Endodermal cell (in vitro differentiated cells): ENCODE measurements around the gene DGKZ. TPM values are rescaled to one million over a fixed set of nuclear protein-coding genes. Genes with fewer than 3 reads are reported as not detected.

ENCODE experiments used
- DNase-seq: peaks from one replicate; pipeline ENCODE4 v3.0.0-alpha.2; 2017
- H3K27ac ChIP-seq: 2 replicates; pipeline ENCODE4 v1.5.1; 2013; ENCODE audit warnings: mild to moderate bottlenecking, low read depth, low read length, moderate library complexity
- H3K27me3 ChIP-seq: 2 replicates; pipeline ENCODE4 v1.6.1; 2013; ENCODE audit warnings: mild to moderate bottlenecking, low read length, moderate library complexity; ENCODE audit not compliant: insufficient read depth, control insufficient read depth, poor library complexity, severe bottlenecking
- H3K36me3 ChIP-seq: 2 replicates; pipeline ENCODE4 v1.7.0; 2013; ENCODE audit warnings: mild to moderate bottlenecking, low read length, moderate library complexity; ENCODE audit not compliant: control insufficient read depth, insufficient read depth
- H3K4me1 ChIP-seq: one replicate; pipeline ENCODE4 v1.7.0; 2013; ENCODE audit warnings: low read length; ENCODE audit not compliant: control insufficient read depth, insufficient read depth
- H3K4me3 ChIP-seq: 2 replicates; pipeline ENCODE4 v1.5.1; 2013; ENCODE audit warnings: mild to moderate bottlenecking, low read length, moderate library complexity
- H3K9ac ChIP-seq: 2 replicates; pipeline ENCODE4 v1.6.1; 2013; ENCODE audit warnings: mild to moderate bottlenecking, low read length, moderate library complexity; ENCODE audit not compliant: poor library complexity, severe bottlenecking; ENCODE audit errors: extremely low read depth
- H3K9me3 ChIP-seq: 2 replicates; pipeline ENCODE4 v1.6.1; 2013; ENCODE audit warnings: mild to moderate bottlenecking, low read length, moderate library complexity; ENCODE audit not compliant: control insufficient read depth
- H3K27ac Mint-ChIP-seq: 2 replicates; pipeline ENCODE4 v1.8.0; 2020; ENCODE audit warnings: mixed read lengths
- H3K27me3 Mint-ChIP-seq: 2 replicates; pipeline ENCODE4 v1.8.0; 2021; ENCODE audit warnings: mild to moderate bottlenecking, mixed read lengths; ENCODE audit not compliant: insufficient read depth
- H3K36me3 Mint-ChIP-seq: 2 replicates; pipeline ENCODE4 v1.8.0; 2020; ENCODE audit warnings: low read depth, mixed read lengths
- H3K4me1 Mint-ChIP-seq: 2 replicates; pipeline ENCODE4 v1.8.0; 2020; ENCODE audit warnings: mixed read lengths
- H3K4me3 Mint-ChIP-seq: 2 replicates; pipeline ENCODE4 v1.8.0; 2020; ENCODE audit warnings: mild to moderate bottlenecking, moderate library complexity, mixed read lengths
- H3K9me3 Mint-ChIP-seq: 2 replicates; pipeline ENCODE4 v1.8.0; 2020; ENCODE audit warnings: mild to moderate bottlenecking, mixed read lengths
- WGBS, 2 experiments: methylation state at CpG; one replicate each; pipeline versions ENCODE4 v1.1.5 to v1.1.7; 2013; ENCODE audit warnings: missing lambda C conversion rate in 2 of 2, mixed read lengths in 1 of 2; ENCODE audit not compliant: insufficient coverage in 1 of 2, insufficient read length in 1 of 2; 5-methylcytosine and 5-hydroxymethylcytosine counted together
- long read RNA-seq, 4 experiments: library from polyadenylated mRNA in 2 of 4; library from RNA in 1 of 4; library from capped mRNA in 1 of 4; stranded (forward) in 3 of 4; unstranded in 1 of 4; transcript quantifications; one replicate each; pipeline ENCODE4 v2.0.0, GENCODE V29; 2020 to 2021; ENCODE audit warnings: inconsistent platforms in 1 of 4
- polyA plus RNA-seq, 2 experiments: library from polyadenylated mRNA; stranded (reverse); fragments of 50-300 nt; gene quantifications; one replicate each; pipeline ENCODE4 v1.2.3, GENCODE V29; 2013
- total RNA-seq, 2 donors: library from RNA; stranded (reverse); fragmentation: NEBNext Ultra II Directional in 1 of 2; extraction: Animal tissue kit (Norgen Biotek cat#: 25700) in 1 of 2; gene quantifications; 2 replicates in 1 of 2; 3 replicates in 1 of 2; pipeline ENCODE4 v1.2.1, GENCODE V29; 2021
- TF ChIP-seq, protein P1 (sequence below): fragments of 200-600 bp; sonication (generic); conservative IDR thresholded peaks from 2 replicates; pipeline ENCODE4 v1.5.0; 2021; ENCODE audit warnings: antibody characterized with exemption, mild to moderate bottlenecking

Gene DGKZ
- total RNA-seq: 10 to 100 TPM; 49.6 to 57.3 TPM
- 40.7 TPM for polyA plus RNA-seq (2013, experiment 1 of 2)
- polyA plus RNA-seq (2013, experiment 2 of 2): 38.7 TPM
- long read RNA-seq, experiment 1, partial matches to known transcripts: 6 of 20 reads
- long read RNA-seq, experiment 1, other reads (novel, unspliced or antisense): 11 of 20 reads
- long read RNA-seq, experiment 2, transcript DGKZ-203 (31 exons, 2,862 nt): major isoform, 41 of 118 reads
- long read RNA-seq, experiment 2, transcript DGKZ-205 (31 exons, 3,482 nt): minor isoform, 21 of 118 reads
- long read RNA-seq, experiment 2, partial matches to known transcripts: 23 of 118 reads
- long read RNA-seq, experiment 2, other reads (novel, unspliced or antisense): 33 of 118 reads
- long read RNA-seq, experiment 3, partial matches to known transcripts: 9 of 14 reads
- long read RNA-seq, experiment 3, other reads (novel, unspliced or antisense): 5 of 14 reads
- long read RNA-seq, experiment 4, partial matches to known transcripts: 1 of 1 reads
- long read RNA-seq, experiment 4, other reads (novel, unspliced or antisense): 0 of 1 reads

DNA sequence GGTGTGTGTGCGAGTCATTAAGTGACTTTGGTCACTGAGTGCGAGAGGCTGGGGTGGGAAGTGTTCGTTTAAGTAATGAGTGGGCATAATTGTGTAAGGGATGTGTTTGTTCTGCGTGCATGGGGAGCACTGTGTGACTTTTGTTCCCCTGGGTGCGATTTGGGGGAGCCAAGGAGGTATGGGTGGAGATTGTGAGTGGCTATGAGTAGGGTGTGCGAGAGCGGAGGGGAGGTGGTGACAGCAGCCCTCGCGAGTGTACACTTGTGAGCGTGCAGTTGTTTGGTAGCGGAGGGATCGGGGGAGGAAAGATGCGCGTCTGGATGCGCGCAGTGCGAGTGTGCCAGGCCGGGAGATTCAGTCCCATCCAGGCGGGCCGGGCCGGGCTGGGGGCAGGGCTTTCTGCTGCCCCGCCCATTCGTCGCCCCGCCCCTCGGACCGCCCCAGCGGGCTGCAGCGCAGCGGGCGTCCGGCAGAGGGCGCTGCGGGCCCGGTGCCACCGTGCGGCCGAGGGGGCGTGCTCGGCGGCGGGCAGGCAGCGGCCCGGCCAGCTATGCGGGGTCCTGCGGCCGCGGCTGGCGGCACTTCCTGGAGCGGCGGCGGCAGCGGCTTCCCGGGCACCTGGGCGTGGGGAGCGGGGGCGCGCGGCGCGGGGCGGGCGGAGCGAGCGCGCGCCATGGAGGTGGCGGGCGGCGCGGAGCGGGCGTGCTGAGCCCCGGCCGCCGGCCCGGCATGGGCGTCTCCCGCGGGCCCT is at the start of gene DGKZ:
DGKZ (plus strand) TSS at position 578 of the 751 bp plus-strand sequence. CDS start 197 bp downstream, outside the sequence.
- peak within 1 kb of the TSS; percentile 82 for H3K4me3 ChIP-seq
- TF ChIP-seq, protein P1, sequence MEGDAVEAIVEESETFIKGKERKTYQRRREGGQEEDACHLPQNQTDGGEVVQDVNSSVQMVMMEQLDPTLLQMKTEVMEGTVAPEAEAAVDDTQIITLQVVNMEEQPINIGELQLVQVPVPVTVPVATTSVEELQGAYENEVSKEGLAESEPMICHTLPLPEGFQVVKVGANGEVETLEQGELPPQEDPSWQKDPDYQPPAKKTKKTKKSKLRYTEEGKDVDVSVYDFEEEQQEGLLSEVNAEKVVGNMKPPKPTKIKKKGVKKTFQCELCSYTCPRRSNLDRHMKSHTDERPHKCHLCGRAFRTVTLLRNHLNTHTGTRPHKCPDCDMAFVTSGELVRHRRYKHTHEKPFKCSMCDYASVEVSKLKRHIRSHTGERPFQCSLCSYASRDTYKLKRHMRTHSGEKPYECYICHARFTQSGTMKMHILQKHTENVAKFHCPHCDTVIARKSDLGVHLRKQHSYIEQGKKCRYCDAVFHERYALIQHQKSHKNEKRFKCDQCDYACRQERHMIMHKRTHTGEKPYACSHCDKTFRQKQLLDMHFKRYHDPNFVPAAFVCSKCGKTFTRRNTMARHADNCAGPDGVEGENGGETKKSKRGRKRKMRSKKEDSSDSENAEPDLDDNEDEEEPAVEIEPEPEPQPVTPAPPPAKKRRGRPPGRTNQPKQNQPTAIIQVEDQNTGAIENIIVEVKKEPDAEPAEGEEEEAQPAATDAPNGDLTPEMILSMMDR: peak; percentile 83
- peak; percentile 95 for DNase-seq
- peak within 1 kb of the TSS; percentile 34 for H3K9ac ChIP-seq
- H3K4me3 Mint-ChIP-seq: peak within 1 kb of the TSS; percentile 69
- no peak within 1 kb of the TSS for H3K27ac ChIP-seq
- WGBS, 2 experiments: 12 to 51% methylated on average over 12 to 80 of the region's 80 CpGs
- no peaks in the 10 kb centered on the region for H3K36me3 Mint-ChIP-seq
- peak within 1 kb of the TSS; percentile 26 for H3K27ac Mint-ChIP-seq
- H3K36me3 ChIP-seq: no peaks in the 10 kb centered on the region
- H3K4me1 ChIP-seq: peaks cover 15% of the 10 kb centered on the region
- H3K9me3 ChIP-seq: no peaks in the 10 kb centered on the region
- peaks cover 23% of the 10 kb centered on the region for H3K27me3 Mint-ChIP-seq
- H3K4me1 Mint-ChIP-seq: peaks cover 58% of the 10 kb centered on the region
- no peaks in the 10 kb centered on the region for H3K9me3 Mint-ChIP-seq
- H3K27me3 ChIP-seq: peaks cover 17% of the 10 kb centered on the region

- Mint-ChIP-seq H3K4me3 (no peak overlapping the region), H3K27me3 (no peaks in the 10 kb centered on the region), H3K9me3 (no peaks in the 10 kb centered on the region), H3K27ac (no peak overlapping the region), H3K4me1 (peaks cover 16% of the 10 kb centered on the region), H3K36me3 (peaks cover 10% of the 10 kb centered on the region)
- H3K9ac ChIP-seq: no peak overlapping the region
- H3K4me1 ChIP-seq: peaks cover 17% of the 10 kb centered on the region
- H3K4me3 ChIP-seq: no peak overlapping the region
- TF ChIP-seq, protein P1: no peak
- WGBS, 2 experiments: 85 to 100% methylated on average over 6 to 8 of the region's 8 CpGs
- H3K27me3 ChIP-seq: no peaks in the 10 kb centered on the region
- no peaks in the 10 kb centered on the region for H3K9me3 ChIP-seq
- peaks cover 9% of the 10 kb centered on the region for H3K36me3 ChIP-seq
- no peak for DNase-seq
- no peak overlapping the region for H3K27ac ChIP-seq
Measured at GRCh38 chr11:46298699-46299433, 48.4 kb upstream of the DGKZ start.

- Mint-ChIP-seq H3K27me3 (no peaks in the 10 kb centered on the region), H3K9me3 (no peaks in the 10 kb centered on the region), H3K4me3 (no peak overlapping the region), H3K4me1 (peaks cover 15% of the 10 kb centered on the region), H3K27ac (no peak overlapping the region), H3K36me3 (peaks cover 10% of the 10 kb centered on the region)
- H3K9ac ChIP-seq: no peak overlapping the region
- H3K36me3 ChIP-seq: peaks cover 9% of the 10 kb centered on the region
- H3K27me3 ChIP-seq: no peaks in the 10 kb centered on the region
- peaks cover 17% of the 10 kb centered on the region for H3K4me1 ChIP-seq
- TF ChIP-seq, protein P1: peak; percentile 29
- no peak for DNase-seq
- WGBS, 2 experiments: 93 to 96% methylated on average over 4 to 5 of the region's 5 CpGs
- H3K27ac ChIP-seq: no peak overlapping the region
- H3K9me3 ChIP-seq: no peaks in the 10 kb centered on the region
- H3K4me3 ChIP-seq: no peak overlapping the region
Measured at GRCh38 chr11:46299451-46299961, 47.8 kb upstream of the DGKZ start.
